OCI-LY3 (cell line): ENCODE results near the gene NIPAL3.
A peak's percentile ranks its signal among the peaks of the same experiment; 100 is the strongest.

Source experiments
- H2AFZ ChIP-seq: fragments of 200-600, 300-600 bp; shearing (Covaris generic); 2 replicates; pipeline ENCODE4 v1.6.0; 2014; ENCODE audit warnings: antibody characterized with exemption, low read depth, low read length
- H3K27ac ChIP-seq: fragments of 200-600, 300-600 bp; sonication (generic); 2 replicates; pipeline ENCODE4 v1.5.1; 2014; ENCODE audit warnings: mild to moderate bottlenecking, low read length, moderate library complexity, mixed read lengths
- H3K27me3 ChIP-seq: fragments of 200-600, 300-600 bp; sonication (generic); 2 replicates; pipeline ENCODE4 v1.6.1; 2014; ENCODE audit warnings: low read depth, low read length, mixed read lengths
- H3K36me3 ChIP-seq: fragments of 200-600, 300-600 bp; sonication (generic); replicated peaks from 2 replicates; pipeline ENCODE3; 2014; ENCODE audit warnings: low read depth, low read length, mixed read lengths
- H3K4me1 ChIP-seq: fragments of 300-600, 200-600 bp; sonication (generic); 2 replicates; pipeline ENCODE4 v1.6.1; 2014; ENCODE audit warnings: low read length, mixed read lengths
- H3K4me2 ChIP-seq: fragments of 200-600, 300-600 bp; sonication (generic); 2 replicates; pipeline ENCODE4 v1.6.1; 2014; ENCODE audit warnings: low read length, mixed read lengths
- H3K4me3 ChIP-seq: fragments of 300-600, 200-600 bp; sonication (generic); 2 replicates; pipeline ENCODE4 v1.5.1; 2014; ENCODE audit warnings: antibody characterized with exemption, mild to moderate bottlenecking, low read length, moderate library complexity
- H3K79me2 ChIP-seq: fragments of 300-600, 200-600 bp; shearing (Covaris generic); 2 replicates; pipeline ENCODE4 v1.6.1; 2014; ENCODE audit warnings: mild to moderate bottlenecking, low read length, mixed read lengths
- H3K9ac ChIP-seq: fragments of 300-600, 200-600 bp; shearing (Covaris generic); 2 replicates; pipeline ENCODE4 v1.6.0; 2014; ENCODE audit warnings: mild to moderate bottlenecking, low read length, moderate library complexity
- H3K9me3 ChIP-seq: fragments of 200-600, 300-600 bp; shearing (Covaris generic); 2 replicates; pipeline ENCODE4 v1.6.1; 2014; ENCODE audit warnings: low read length, mixed read lengths; ENCODE audit not compliant: insufficient read depth
- H4K20me1 ChIP-seq: fragments of 200-600, 300-600 bp; sonication (generic); 2 replicates; pipeline ENCODE4 v1.6.1; 2016; ENCODE audit warnings: low read length, mixed read lengths; ENCODE audit not compliant: insufficient read depth
- EZH2phosphoT487 ChIP-seq: fragments of 200-600 bp; shearing (Covaris generic); IDR thresholded peaks from 2 replicates; pipeline ENCODE4 v1.6.1; 2018; ENCODE audit warnings: antibody characterized with exemption, mixed run types, low read depth
- TF ChIP-seq, protein P1 (sequence below): fragments of 200-600, 300-600 bp; sonication (generic); IDR thresholded peaks from 2 replicates; pipeline ENCODE4 v1.5.1; 2014; ENCODE audit warnings: antibody characterized with exemption, low read length, low read depth

NIPAL3 gene

DNA sequence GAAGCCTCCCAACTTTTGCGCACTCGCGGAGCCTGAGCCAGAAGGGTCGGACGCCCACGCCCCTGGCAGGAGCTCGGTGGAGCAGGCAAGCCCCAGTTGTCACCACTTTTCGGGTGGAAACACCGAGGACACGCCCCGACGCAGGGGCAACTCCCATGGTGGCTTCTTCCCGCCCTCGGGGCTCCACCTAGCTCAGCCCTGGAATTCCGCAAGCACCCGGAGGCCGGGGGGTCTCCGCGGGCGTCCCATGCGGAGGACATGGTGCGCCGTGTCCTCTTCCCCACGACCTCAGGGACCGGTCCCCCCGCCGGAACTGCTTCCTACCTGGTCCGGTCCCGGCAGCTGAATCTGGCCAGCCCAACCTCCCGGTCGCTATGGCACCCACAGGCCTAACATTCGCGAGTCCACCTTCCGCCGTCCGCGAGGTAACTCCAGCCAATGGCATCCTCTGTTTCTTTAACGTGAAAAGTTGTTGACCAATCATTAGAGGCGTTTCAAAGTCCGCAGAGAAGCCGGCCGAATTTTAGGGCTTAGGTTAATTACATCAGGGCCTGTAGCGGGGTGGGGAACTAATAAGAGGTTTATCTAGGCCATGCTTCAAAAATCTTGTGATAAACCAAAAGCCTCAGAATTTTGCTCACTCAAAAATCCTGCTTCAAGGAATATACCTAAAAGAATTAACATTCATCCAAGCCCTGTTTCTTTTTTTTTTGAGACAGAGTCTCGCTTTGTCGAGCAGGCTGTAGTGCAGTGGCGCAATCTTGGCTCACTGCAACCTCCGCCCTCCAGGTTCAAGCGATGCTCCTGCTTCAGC, 2.0 kb upstream of the NIPAL3 start, which contains the start of gene STPG1:
STPG1 (minus strand) TSS at position 433 of the 814 bp plus-strand sequence. CDS start 12,394 bp downstream, outside the sequence.
- Histone ChIP-seq H4K20me1 (no peaks in the 10 kb centered on the region), H3K27me3 (no peaks in the 10 kb centered on the region), H3K36me3 (peaks cover 2% of the 10 kb centered on the region), H3K4me2 (peak within 1 kb of the TSS; percentile 95), H3K9ac (peak within 1 kb of the TSS; percentile 78), H3K4me1 (peaks cover 23% of the 10 kb centered on the region), H3K9me3 (no peaks in the 10 kb centered on the region), H3K27ac (peak within 1 kb of the TSS; percentile 52), H3K4me3 (peak within 1 kb of the TSS; percentile 91), H3K79me2 (peaks cover 12% of the 10 kb centered on the region; the same call in 1 of the 2 replicates), H2AFZ (peak within 1 kb of the TSS; percentile 34; the same call in 1 of the 2 replicates)
- TF ChIP-seq EZH2phosphoT487: no peak
- TF ChIP-seq, protein P1, sequence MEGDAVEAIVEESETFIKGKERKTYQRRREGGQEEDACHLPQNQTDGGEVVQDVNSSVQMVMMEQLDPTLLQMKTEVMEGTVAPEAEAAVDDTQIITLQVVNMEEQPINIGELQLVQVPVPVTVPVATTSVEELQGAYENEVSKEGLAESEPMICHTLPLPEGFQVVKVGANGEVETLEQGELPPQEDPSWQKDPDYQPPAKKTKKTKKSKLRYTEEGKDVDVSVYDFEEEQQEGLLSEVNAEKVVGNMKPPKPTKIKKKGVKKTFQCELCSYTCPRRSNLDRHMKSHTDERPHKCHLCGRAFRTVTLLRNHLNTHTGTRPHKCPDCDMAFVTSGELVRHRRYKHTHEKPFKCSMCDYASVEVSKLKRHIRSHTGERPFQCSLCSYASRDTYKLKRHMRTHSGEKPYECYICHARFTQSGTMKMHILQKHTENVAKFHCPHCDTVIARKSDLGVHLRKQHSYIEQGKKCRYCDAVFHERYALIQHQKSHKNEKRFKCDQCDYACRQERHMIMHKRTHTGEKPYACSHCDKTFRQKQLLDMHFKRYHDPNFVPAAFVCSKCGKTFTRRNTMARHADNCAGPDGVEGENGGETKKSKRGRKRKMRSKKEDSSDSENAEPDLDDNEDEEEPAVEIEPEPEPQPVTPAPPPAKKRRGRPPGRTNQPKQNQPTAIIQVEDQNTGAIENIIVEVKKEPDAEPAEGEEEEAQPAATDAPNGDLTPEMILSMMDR: no peak

DNA sequence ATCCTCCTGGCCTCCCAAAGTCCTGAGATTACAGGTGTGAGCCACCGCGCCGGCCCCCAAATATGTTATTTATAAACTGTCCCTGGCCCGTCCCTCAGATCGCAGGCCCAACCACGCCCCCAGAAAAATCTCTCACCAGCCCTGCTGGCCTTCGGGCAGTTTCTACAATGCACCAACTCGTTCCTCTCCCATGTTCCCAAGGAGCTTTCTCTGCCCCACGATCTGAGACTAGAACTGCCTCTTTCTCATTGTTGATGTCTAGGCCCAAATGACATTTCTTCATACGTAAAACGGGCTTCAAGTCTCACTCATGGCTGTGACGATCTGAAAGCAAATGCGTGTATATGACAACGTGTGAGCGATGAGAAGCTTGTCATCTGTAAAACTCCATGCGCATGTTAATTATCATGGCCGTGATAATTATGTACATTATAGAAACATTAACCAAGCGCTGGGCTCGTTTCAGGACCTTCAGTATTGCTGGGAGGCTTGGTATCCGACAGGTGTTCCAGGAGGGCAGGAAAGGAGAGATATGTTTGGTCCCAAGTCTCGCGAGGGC, 748 bp upstream of the NIPAL3 start:
- H3K9me3 ChIP-seq: no peaks in the 10 kb centered on the region
- peak overlapping the region; percentile 100 for H3K4me3 ChIP-seq
- peak overlapping the region; percentile 81 for H2AFZ ChIP-seq
- H3K4me1 ChIP-seq: peaks cover 23% of the 10 kb centered on the region
- no peaks in the 10 kb centered on the region for H4K20me1 ChIP-seq
- H3K27me3 ChIP-seq: no peaks in the 10 kb centered on the region
- H3K27ac ChIP-seq: peak overlapping the region; percentile 52
- no peak for TF ChIP-seq EZH2phosphoT487
- TF ChIP-seq, protein P1: no peak
- peak overlapping the region; percentile 87 for H3K4me2 ChIP-seq
- peaks cover 4% of the 10 kb centered on the region for H3K36me3 ChIP-seq
- H3K9ac ChIP-seq: peak overlapping the region; percentile 49
- peaks cover 12% of the 10 kb centered on the region; the same call in 1 of the 2 replicates for H3K79me2 ChIP-seq

DNA sequence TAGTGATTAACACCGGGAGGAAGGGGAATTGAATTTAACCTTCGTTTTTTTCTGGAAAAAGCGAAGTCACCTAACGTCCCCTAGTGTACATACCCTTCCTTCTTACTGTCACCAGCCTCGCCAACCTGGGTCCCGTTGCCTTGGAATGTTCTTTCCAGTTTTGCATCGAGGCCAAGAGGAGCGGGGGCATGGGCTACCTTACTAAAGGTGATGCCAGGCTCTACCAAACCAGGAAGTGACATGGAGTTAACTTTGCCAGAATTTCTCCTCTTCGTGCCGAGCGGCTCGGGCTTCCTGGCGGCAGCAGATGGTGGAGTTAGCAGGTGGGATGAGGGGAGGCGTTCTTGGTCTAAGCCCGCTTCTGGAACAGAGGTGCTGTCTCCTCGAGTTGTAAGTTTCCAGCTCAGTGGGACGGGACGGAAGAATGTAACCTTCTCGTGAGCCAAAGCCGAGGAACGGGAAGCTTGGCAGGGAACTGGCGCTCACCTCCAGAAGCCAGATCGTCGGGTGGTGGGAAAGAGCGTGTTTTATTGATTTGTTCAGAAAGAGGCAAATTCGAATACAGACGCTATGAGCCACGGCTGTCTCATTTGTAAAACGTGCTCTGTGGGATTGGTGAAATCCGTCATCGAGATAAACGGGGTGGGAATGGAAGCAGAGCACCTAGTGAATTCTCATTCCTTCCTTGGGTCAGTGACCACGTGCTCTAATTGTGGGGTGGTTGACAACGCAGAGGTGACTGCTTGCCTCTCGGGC, 486 bp downstream of the NIPAL3 start:
- no peak for TF ChIP-seq EZH2phosphoT487
- TF ChIP-seq, protein P1: no peak
- Histone ChIP-seq H3K4me2 (peak overlapping the region; percentile 97), H3K27ac (no peak overlapping the region), H3K9ac (peak overlapping the region; percentile 70), H3K79me2 (peaks cover 12% of the 10 kb centered on the region; the same call in 1 of the 2 replicates), H3K9me3 (no peaks in the 10 kb centered on the region), H3K4me3 (peak overlapping the region; percentile 100), H2AFZ (peak overlapping the region; percentile 85), H3K27me3 (no peaks in the 10 kb centered on the region), H3K4me1 (peaks cover 23% of the 10 kb centered on the region), H4K20me1 (no peaks in the 10 kb centered on the region), H3K36me3 (peaks cover 4% of the 10 kb centered on the region)
